Fibroblast of gingiva (primary cell): ENCODE data around the gene TNN.

Experiments used
- DNase-seq: peaks from one replicate; pipeline ENCODE4 v3.0.0-alpha.2; 2011; ENCODE audit warnings: low read depth

Gene TNN

DNA sequence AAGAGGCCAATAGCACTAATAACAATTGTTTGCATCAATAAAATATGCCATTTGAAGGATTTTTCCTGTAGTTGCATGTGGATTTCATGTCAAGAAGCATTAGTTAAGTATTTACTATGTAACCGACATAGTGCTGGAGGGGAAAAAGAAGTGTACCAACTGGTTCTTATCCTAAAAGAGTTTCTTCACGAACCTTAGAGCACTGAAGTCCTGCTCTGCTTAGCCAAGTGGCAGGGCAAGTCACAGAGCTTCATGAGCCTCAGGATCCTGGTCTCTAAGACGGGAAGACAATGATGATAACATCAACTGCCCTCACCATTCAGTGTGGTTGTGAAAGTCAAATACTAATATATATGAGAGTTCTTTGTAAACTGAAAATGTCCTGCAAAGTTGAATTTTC lies 110.8 kb downstream of the TNN start:
- no peak for DNase-seq

DNA sequence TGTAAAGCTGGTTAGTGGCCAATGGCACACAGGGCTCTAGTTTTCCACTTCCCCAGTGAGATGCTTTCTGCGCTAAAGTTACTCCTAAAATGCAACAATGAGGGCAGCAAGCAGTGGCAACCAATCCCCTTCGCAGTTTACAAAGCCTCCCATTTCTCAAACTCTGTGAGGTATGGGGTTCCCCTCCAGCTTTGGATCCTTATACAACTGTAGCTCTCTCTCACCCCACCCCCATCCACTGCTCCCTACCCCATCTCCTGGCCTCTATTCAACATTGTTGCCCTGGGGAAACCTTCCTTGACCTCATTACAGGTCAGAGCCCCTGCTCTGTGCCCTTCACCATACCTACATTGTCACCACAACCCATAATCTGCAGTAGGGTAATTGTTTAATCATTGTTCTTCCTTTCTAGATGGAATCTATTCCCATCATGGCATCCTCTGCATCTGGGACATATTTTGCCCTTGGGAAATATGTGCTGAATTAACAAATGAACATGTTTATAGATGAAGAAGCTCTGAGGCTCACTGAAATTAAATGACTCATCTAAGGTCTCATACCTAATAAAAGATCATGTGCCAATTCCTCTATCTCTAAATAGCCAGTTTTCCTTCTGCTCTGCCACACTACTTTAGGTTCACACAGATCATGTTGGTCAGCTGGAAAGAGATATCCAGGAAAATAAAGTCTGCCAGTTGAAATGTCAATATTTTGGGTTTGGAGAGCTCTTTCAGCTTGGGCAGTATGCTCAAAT lies 112.4 kb downstream of the TNN start:
- DNase-seq: no peak

DNA sequence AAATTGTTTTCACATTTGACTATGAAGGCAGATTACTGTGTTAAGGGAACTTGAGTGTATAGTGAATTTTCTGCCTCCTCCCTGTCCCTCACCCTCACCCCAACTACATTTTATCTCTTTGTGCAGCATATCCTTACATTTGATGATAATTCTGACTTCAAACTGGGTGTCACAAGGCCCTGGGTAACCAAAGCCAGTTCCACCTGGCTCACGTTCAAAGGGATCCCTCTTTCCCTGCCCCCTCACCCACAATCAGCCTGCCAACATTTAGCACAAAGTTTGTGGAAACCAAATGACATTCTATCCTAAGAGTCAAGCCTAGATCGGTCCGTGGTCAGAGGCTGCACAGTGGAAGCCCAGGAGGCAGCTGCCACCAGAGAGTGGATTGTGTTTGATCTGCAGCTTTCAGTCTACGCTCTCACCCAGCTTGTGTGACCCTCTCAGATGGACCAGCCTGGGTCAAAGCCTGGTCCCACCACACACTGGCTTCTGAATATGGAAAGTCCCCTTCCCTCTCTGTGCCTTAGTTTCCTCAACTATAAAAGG lies 114.6 kb downstream of the TNN start:
- DNase-seq: no peak

GRCh38 chr1:175183586-175183985 lies 116.0 kb downstream of the TNN start:
- DNase-seq: no peak

DNA sequence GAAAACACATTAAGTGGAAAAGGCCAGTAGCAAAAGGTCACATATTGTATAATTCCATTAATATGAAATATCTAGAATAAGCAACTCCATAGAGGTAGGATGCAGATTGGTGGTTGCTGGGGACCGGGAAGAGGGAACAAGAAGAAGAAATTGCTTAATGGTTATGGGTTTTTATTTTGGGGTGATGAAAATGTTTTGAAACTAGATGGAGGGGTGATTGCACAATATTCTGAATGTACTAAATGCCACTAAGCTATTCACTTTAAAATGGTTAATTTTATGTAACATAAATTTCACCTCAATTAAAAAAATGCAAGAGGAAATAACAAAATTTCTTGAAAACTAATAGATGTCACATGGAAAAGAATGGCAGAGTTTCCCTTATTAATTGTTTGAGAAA lies 118.3 kb downstream of the TNN start:
- no peak for DNase-seq

GRCh38 chr1:175186433-175187160 lies 119.0 kb downstream of the TNN start:
- DNase-seq: no peak

DNA sequence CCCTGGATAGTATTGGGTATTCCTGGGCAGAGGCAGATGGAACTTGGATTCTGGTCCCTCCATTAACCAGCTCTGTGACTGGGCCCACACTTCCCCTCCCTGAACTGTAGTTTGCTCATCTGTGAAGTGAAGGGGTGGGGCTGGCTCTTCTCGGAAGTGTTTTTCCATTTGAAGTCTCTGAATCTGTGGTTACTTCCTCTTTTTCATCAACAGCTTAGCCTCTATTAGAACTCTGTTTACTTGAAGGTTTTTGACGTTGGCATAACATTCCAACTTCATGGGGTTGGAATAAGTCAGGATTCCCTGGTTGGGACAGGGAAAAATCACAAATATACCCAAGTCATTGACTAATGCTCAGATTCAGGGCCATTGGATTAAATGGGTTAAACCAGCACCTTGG lies 121.3 kb downstream of the TNN start:
- no peak for DNase-seq

DNA sequence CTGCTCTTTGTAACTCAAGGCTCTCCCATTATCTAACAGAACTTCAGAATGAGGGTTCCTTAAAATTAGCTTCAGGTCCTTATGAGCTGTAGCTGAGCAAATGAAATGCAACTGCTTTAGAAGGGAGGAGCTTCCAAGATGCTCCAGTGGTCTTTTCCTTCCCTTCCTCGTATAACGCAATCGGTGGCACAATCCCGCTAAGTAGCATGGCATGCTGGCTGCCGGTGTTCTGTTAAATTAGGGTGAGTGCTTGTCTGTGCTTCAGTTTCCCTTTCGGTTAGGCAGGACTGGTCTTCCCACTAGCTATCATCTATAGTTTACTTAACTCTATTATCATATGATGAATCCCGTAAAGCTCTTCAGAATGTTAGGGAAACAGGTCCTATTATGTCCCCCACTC lies 124.0 kb downstream of the TNN start:
- no peak for DNase-seq

GRCh38 chr1:175192111-175192629 lies 124.5 kb downstream of the TNN start:
- DNase-seq: no peak

- DNase-seq: no peak
These were observed 125.2 kb downstream of the TNN start, which contains the start of gene KIAA0040 for GRCh38 chr1:175192630-175193526. Gene KIAA0040 (minus strand): TSS chr1:175192776. CDS start chr1:175161013, 31,763 bp downstream.

DNA sequence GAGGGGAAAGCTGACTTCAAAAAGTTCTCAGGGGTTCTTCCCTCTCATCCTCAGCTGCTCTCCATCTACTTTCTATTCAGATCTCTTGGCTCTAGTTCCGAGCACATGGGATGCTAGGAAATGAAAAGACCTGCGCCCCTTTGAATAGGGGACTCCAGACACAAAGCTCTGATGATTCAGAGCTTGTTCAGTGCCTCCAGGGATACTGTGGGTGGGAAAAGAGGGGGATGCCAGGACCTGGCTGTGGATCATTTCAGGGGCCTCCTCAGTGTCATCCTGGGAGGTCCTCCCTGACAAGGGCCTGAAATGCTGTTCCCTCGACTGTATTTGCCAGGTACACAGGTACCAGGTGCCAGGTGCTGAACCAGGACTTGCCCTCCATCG lies 125.9 kb downstream of the TNN start:
- DNase-seq: no peak

DNA sequence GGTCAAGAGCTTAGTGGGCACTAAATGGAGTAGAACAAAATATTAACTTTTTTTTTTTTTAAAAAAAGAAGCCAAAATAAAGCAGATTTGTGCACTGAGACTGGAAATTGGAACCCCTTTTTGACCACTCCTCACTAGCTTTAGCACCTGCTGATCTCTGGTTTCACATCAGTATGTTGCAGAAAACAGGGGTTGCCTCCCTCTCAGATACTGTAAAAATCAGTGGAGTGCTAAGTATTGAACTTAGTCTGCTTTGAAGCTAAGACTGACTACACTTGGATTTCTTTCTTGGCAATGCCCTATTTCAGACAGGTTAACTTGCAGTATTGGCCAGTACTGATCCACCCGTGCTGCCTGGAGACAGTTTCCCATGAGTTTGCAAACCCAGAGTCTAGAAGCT lies 127.6 kb downstream of the TNN start:
- no peak for DNase-seq

GRCh38 chr1:175195798-175196197 lies 128.2 kb downstream of the TNN start:
- DNase-seq: no peak

DNA sequence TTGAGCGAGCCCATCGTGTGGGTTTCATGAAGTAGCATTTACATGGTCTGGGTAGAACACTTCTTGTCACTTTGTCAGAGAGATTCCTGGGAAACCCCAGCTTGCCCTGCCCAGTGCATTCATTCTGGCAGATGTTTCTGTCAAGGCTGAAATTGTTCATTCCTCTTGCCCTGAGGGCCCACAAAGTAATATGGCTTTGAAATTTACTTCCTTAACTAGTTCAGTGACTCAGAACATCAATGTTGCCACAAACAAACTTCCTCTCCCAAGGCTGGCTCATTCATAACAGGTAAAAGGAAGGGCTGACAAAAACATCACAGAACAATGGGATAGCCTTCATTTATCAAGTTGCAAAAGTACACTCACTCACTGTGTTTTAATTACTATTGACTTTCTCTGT lies 129.9 kb downstream of the TNN start:
- DNase-seq: no peak
